NAMALWA (cell line): ENCODE results near the gene MINDY4.

ENCODE experiments used
- DNase-seq: peaks from one replicate; pipeline ENCODE4 v3.0.0-alpha.2; 2015; ENCODE audit warnings: low spot score

MINDY4 gene

GRCh38 chr7:30771174-30771879 lies at the start of gene MINDY4:
TSS of gene MINDY4 (plus strand) at chr7:30771417. CDS start at chr7:30771494, 77 bp downstream.
- peak; percentile 57 for DNase-seq

GRCh38 chr7:30722187-30722586 lies 49.0 kb upstream of the MINDY4 start:
- no peak for DNase-seq

- DNase-seq, result no peak
Measured at GRCh38 chr7:30722671-30723070, 48.5 kb upstream of the MINDY4 start.

GRCh38 chr7:30723776-30724175 lies 47.4 kb upstream of the MINDY4 start:
- DNase-seq, result no peak

GRCh38 chr7:30726296-30727006 lies 44.8 kb upstream of the MINDY4 start:
- DNase-seq, result peak; percentile 76

- peak; percentile 70 for DNase-seq
Measured at GRCh38 chr7:30727061-30727945, 43.9 kb upstream of the MINDY4 start.

GRCh38 chr7:30728591-30729100 lies 42.6 kb upstream of the MINDY4 start:
- no peak for DNase-seq

- DNase-seq, result no peak
Measured at GRCh38 chr7:30729642-30730041, 41.6 kb upstream of the MINDY4 start.

- no peak for DNase-seq
Measured at GRCh38 chr7:30730097-30730496, 41.1 kb upstream of the MINDY4 start.

GRCh38 chr7:30730996-30731395 lies 40.2 kb upstream of the MINDY4 start:
- no peak for DNase-seq

GRCh38 chr7:30731581-30731980 lies 39.6 kb upstream of the MINDY4 start:
- DNase-seq, result no peak

- no peak for DNase-seq
Measured at GRCh38 chr7:30732606-30733005, 38.6 kb upstream of the MINDY4 start.

GRCh38 chr7:30733216-30733615 lies 38.0 kb upstream of the MINDY4 start:
- no peak for DNase-seq

- no peak for DNase-seq
Measured at GRCh38 chr7:30733691-30734090, 37.5 kb upstream of the MINDY4 start.

GRCh38 chr7:30734497-30734896 lies 36.7 kb upstream of the MINDY4 start:
- no peak for DNase-seq

- DNase-seq, result no peak
Measured at GRCh38 chr7:30735631-30736030, 35.6 kb upstream of the MINDY4 start.

GRCh38 chr7:30736291-30736690 lies 34.9 kb upstream of the MINDY4 start:
- no peak for DNase-seq

- no peak for DNase-seq
Measured at GRCh38 chr7:30738026-30738915, 32.9 kb upstream of the MINDY4 start.

GRCh38 chr7:30739691-30740090 lies 31.5 kb upstream of the MINDY4 start:
- no peak for DNase-seq

- DNase-seq, result peak; percentile 81
Measured at GRCh38 chr7:30740417-30741181, 30.6 kb upstream of the MINDY4 start.

GRCh38 chr7:30741289-30741688 lies 29.9 kb upstream of the MINDY4 start:
- no peak for DNase-seq
